Keratinocyte (primary cell): ENCODE data around the gene TOP2A. TPM values are rescaled to one million over a fixed set of nuclear protein-coding genes. Genes with fewer than 3 reads are reported as not detected.

Experiments
- DNase-seq: peaks from one replicate; pipeline ENCODE4 v3.0.0-alpha.2; 2011; ENCODE audit warnings: low read depth, missing footprints, low spot score
- FAIRE-seq: peaks from 2 replicates; lab custom pipeline; 2011; peaks lifted over from hg19 to GRCh38; lab: Jason Lieb, UNC
- H2AFZ ChIP-seq: 2 replicates; pipeline ENCODE4 v1.6.0; 2012; ENCODE audit warnings: low read length, control low read depth, inconsistent platforms; ENCODE audit not compliant: control insufficient read depth
- H3K27ac ChIP-seq: 2 replicates; pipeline ENCODE4 v1.5.1; 2011; ENCODE audit warnings: low read length; ENCODE audit not compliant: control insufficient read depth, insufficient read depth
- H3K27me3 ChIP-seq: 3 replicates; pipeline ENCODE4 v1.6.0; 2011; ENCODE audit warnings: low read length; ENCODE audit not compliant: control insufficient read depth, insufficient read depth; ENCODE audit errors: extremely low read depth
- H3K36me3 ChIP-seq, 2 experiments: 2 replicates in 1 of 2; 3 replicates in 1 of 2; pipeline ENCODE4 v1.5.1; 2011; ENCODE audit warnings: low read length in 2 of 2, mild to moderate bottlenecking in 1 of 2; ENCODE audit not compliant: control insufficient read depth in 2 of 2, insufficient read depth in 2 of 2; ENCODE audit errors: extremely low read depth in 1 of 2
- H3K4me1 ChIP-seq: 3 replicates; pipeline ENCODE4 v1.5.1; 2011; ENCODE audit warnings: low read length; ENCODE audit not compliant: control insufficient read depth, insufficient read depth; ENCODE audit errors: extremely low read depth
- H3K4me2 ChIP-seq: 3 replicates; pipeline ENCODE4 v1.6.0; 2011; ENCODE audit warnings: low read depth, low read length; ENCODE audit not compliant: control insufficient read depth, insufficient read depth; ENCODE audit errors: extremely low read depth
- H3K4me3 ChIP-seq, 3 experiments: fragments of 200-600 bp in 1 of 3; sonication (generic) in 1 of 3; 2 replicates in 2 of 3; 3 replicates in 1 of 3; pipeline ENCODE4 v1.5.1; 2011 to 2016; ENCODE audit warnings: low read length in 3 of 3, mild to moderate bottlenecking in 3 of 3, control low read depth in 2 of 3, inconsistent platforms in 1 of 3, low read depth in 1 of 3, mixed read lengths in 1 of 3, mixed run types in 1 of 3, moderate library complexity in 1 of 3; ENCODE audit not compliant: control insufficient read depth in 2 of 3, insufficient read depth in 2 of 3; ENCODE audit errors: extremely low read depth in 1 of 3
- H3K79me2 ChIP-seq: 2 replicates; pipeline ENCODE4 v1.6.0; 2012; ENCODE audit warnings: low read length; ENCODE audit not compliant: control insufficient read depth, insufficient read depth
- H3K9ac ChIP-seq: 3 replicates; pipeline ENCODE4 v1.6.0; 2011; ENCODE audit warnings: low read length; ENCODE audit not compliant: control insufficient read depth, insufficient read depth; ENCODE audit errors: extremely low read depth
- H3K9me1 ChIP-seq: 3 replicates; pipeline ENCODE4 v1.6.0; 2011; ENCODE audit warnings: low read length; ENCODE audit not compliant: control insufficient read depth, insufficient read depth; ENCODE audit errors: extremely low read depth
- H3K9me3 ChIP-seq: 2 replicates; pipeline ENCODE4 v1.5.1; 2012; ENCODE audit warnings: low read depth, low read length; ENCODE audit not compliant: control insufficient read depth
- H4K20me1 ChIP-seq: 3 replicates; pipeline ENCODE4 v1.6.0; 2011; ENCODE audit warnings: low read length; ENCODE audit not compliant: control insufficient read depth, insufficient read depth; ENCODE audit errors: extremely low read depth
- EZH2 ChIP-seq: IDR thresholded peaks from one replicate; pipeline ENCODE4 v1.6.1; 2012; ENCODE audit warnings: inconsistent platforms, mild to moderate bottlenecking, low read length, moderate library complexity
- dilution Hi-C: fragments of 300-500 bp; cut with MboI; formaldehyde crosslinking; loops from one replicate; pipeline ENCODE4 v1.7.0; 2020; ENCODE audit warnings: low sequenced_read_pairs; ENCODE audit not compliant: extremely low pct_ligation_motif_present
- polyA plus RNA-seq, 5 experiments: library from polyadenylated mRNA; depleted of rRNA in 3 of 5; stranded (reverse) in 3 of 5; stranded (forward) in 1 of 5; unstranded in 1 of 5; fragments of >200 nt; gene quantifications; 1 replicate in 1 of 5; 2 replicates in 3 of 5; 3 replicates in 1 of 5; pipeline versions ENCODE4 v1.2.1 to v1.2.3, GENCODE V29; 2011 to 2012; ENCODE audit warnings: missing spikeins in 2 of 5, low read depth in 1 of 5, low replicate concordance in 1 of 5
- TF ChIP-seq, protein P1 (sequence below), 3 experiments: IDR thresholded peaks in 1 of 3; conservative IDR thresholded peaks in 1 of 3; optimal IDR thresholded peaks in 1 of 3; 2 replicates in 2 of 3; 3 replicates in 1 of 3; pipeline versions ENCODE3 to v1.5.1; 2011; ENCODE audit warnings: low read length in 3 of 3, mild to moderate bottlenecking in 3 of 3, moderate library complexity in 2 of 3, control low read depth in 1 of 3, inconsistent platforms in 1 of 3; ENCODE audit not compliant: insufficient read depth in 2 of 3; ENCODE audit errors: extremely low read depth in 1 of 3

Gene TOP2A
- polyA plus RNA-seq, 1 donor (not counting 4 experiments of a cell fraction or from before 2014, with no cell fraction given) = 45.0 TPM

DNA sequence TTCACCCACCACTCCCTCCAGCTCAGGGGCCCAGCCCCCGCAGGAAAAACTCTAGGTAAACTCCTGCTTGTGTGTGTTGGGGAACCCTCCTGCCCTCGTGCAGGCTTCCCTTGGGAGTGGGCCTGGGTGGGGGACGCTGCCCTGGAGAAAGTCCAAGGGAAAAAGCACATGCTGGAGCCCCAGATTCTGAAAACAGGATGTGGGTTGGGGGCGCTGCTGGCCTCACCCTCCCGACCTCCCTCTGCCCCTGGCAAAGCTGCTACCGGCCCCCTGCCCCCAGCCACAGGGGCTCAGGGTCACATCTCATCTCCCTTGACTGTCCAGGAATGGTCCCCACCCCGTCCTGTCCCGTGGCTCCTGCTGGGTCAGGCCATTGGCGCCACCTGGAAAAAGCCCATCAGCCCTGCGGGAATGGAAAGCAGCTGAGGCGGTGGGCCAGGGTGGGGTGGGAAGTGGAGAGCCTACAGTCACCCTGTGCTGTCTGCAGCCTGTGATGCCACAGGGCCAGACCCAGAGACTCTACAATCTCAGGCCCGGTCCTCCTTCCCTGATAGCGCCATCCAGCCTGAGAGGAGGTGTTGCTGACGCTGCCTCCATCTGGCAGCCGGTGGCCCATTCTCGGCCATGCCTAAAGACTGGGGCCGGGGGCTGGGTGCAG is 50.7 kb downstream of the TOP2A start:
- H3K27me3 ChIP-seq = no peaks in the 10 kb centered on the region
- H3K9me1 ChIP-seq = no peaks in the 10 kb centered on the region
- H3K36me3 ChIP-seq = no peaks in the 10 kb centered on the region
- DNase-seq (no peak), FAIRE-seq (no peak)
- no peak overlapping the region for H3K4me3 ChIP-seq
- H2AFZ ChIP-seq = no peak overlapping the region
- H3K9ac ChIP-seq = no peak overlapping the region
- H3K4me2 ChIP-seq = no peak overlapping the region
- H3K4me1 ChIP-seq = no peaks in the 10 kb centered on the region
- no peak overlapping the region for H3K27ac ChIP-seq
- dilution Hi-C loops = no loop called here
- no peak for TF ChIP-seq EZH2
- TF ChIP-seq, protein P1, sequence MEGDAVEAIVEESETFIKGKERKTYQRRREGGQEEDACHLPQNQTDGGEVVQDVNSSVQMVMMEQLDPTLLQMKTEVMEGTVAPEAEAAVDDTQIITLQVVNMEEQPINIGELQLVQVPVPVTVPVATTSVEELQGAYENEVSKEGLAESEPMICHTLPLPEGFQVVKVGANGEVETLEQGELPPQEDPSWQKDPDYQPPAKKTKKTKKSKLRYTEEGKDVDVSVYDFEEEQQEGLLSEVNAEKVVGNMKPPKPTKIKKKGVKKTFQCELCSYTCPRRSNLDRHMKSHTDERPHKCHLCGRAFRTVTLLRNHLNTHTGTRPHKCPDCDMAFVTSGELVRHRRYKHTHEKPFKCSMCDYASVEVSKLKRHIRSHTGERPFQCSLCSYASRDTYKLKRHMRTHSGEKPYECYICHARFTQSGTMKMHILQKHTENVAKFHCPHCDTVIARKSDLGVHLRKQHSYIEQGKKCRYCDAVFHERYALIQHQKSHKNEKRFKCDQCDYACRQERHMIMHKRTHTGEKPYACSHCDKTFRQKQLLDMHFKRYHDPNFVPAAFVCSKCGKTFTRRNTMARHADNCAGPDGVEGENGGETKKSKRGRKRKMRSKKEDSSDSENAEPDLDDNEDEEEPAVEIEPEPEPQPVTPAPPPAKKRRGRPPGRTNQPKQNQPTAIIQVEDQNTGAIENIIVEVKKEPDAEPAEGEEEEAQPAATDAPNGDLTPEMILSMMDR (optimal IDR thresholded peaks at IDR 0.05 in 1 of 3, IDR thresholded peaks at IDR 0.05 in 1 of 3, conservative IDR thresholded peaks at IDR 0.05 in 1 of 3; ENCODE audit: extremely low read depth in 1 of 3, insufficient read depth in 2 of 3, low read length in 3 of 3) = no peak
- no peaks in the 10 kb centered on the region for H3K9me3 ChIP-seq
- no peaks in the 10 kb centered on the region for H4K20me1 ChIP-seq
- H3K79me2 ChIP-seq = no peaks in the 10 kb centered on the region

DNA sequence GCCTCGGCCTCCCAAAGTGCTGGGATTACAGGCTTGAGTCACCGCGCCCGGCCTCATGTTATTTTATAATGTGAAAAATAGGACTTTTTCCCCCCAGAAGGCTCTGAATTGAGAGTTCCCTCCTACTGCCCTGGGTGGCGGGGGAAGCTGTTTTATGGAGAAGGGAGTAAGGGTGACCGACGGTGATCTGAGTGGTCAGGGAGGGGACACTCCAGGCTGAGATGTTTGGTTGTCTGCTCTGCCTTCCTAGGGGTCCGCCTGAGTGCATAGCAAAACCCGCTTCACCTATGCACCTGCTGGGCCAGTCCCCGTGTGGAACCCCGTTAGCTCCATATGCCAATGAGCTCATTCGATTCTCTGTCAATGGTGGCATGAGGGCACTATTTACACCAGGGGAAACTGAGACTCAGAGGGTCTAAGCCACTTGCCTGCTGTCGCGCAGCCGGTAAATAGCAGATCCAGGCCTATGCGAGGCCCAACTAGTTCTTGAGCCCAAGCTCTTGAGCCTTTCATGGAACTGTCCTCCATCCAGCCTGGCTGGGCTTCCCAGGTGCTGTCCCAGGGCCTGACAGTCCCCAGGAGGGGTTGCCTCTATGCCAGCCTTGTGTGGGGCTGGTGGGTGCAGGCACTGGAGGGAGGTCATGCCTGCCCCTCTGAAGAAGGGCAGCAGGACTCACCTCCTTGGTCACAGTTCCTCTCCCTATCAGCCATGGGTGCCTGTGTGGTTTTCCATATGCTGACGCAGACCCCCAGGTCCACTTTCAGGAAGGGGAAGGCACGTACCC is 51.4 kb downstream of the TOP2A start:
- no peaks in the 10 kb centered on the region for H3K36me3 ChIP-seq
- no peaks in the 10 kb centered on the region for H3K9me1 ChIP-seq
- no peaks in the 10 kb centered on the region for H3K27me3 ChIP-seq
- no peaks in the 10 kb centered on the region for H3K4me1 ChIP-seq
- no peak overlapping the region for H3K4me3 ChIP-seq
- H4K20me1 ChIP-seq = no peaks in the 10 kb centered on the region
- dilution Hi-C loops = no loop called here
- no peak overlapping the region for H3K27ac ChIP-seq
- no peak overlapping the region for H3K9ac ChIP-seq
- H2AFZ ChIP-seq = no peak overlapping the region
- no peaks in the 10 kb centered on the region for H3K9me3 ChIP-seq
- FAIRE-seq (no peak), DNase-seq (no peak)
- no peak for TF ChIP-seq EZH2
- TF ChIP-seq, protein P1 (optimal IDR thresholded peaks at IDR 0.05 in 1 of 3, IDR thresholded peaks at IDR 0.05 in 1 of 3, conservative IDR thresholded peaks at IDR 0.05 in 1 of 3; ENCODE audit: extremely low read depth in 1 of 3, insufficient read depth in 2 of 3, low read length in 3 of 3) = no peak
- no peaks in the 10 kb centered on the region for H3K79me2 ChIP-seq
- no peak overlapping the region for H3K4me2 ChIP-seq
